Parathyroid adenoma (tissue), 2 donors: ENCODE results near the gene INTU.
A peak's percentile ranks its signal among the peaks of the same experiment; 100 is the strongest.

Source experiments
- H2AFZ ChIP-seq: fragments of 300-600 bp; sonication (generic); one replicate; pipeline ENCODE4 v1.7.0; 2017; ENCODE audit warnings: antibody characterized with exemption, mild to moderate bottlenecking
- H3K27ac ChIP-seq: fragments of 300-600 bp; sonication (generic); one replicate; pipeline ENCODE4 v1.7.0; 2017
- H3K27me3 ChIP-seq: fragments of 300-600 bp; sonication (generic); one replicate; pipeline ENCODE4 v1.7.0; 2017; ENCODE audit warnings: low read length; ENCODE audit not compliant: control insufficient read depth, insufficient read depth
- H3K36me3 ChIP-seq: fragments of 300-600 bp; sonication (generic); one replicate; pipeline ENCODE4 v1.7.0; 2017; ENCODE audit warnings: low read length; ENCODE audit not compliant: control insufficient read depth, insufficient read depth
- H3K4me1 ChIP-seq: fragments of 300-600 bp; sonication (generic); one replicate; pipeline ENCODE4 v1.7.0; 2017; ENCODE audit warnings: control low read depth
- H3K4me2 ChIP-seq: fragments of 300-600 bp; sonication (generic); one replicate; pipeline ENCODE4 v1.7.0; 2017; ENCODE audit warnings: low read length
- H3K4me3 ChIP-seq: fragments of 300-600 bp; sonication (generic); one replicate; pipeline ENCODE4 v1.7.0; 2017; ENCODE audit warnings: low read depth, low read length
- H3K79me2 ChIP-seq: fragments of 300-600 bp; sonication (generic); one replicate; pipeline ENCODE4 v1.7.0; 2017; ENCODE audit warnings: control low read depth
- H3K9ac ChIP-seq: fragments of 300-600 bp; sonication (generic); one replicate; pipeline ENCODE4 v1.7.0; 2017; ENCODE audit warnings: mild to moderate bottlenecking
- H3K9me3 ChIP-seq: fragments of 300-600 bp; sonication (generic); one replicate; pipeline ENCODE4 v1.7.0; 2017; ENCODE audit warnings: low read length; ENCODE audit not compliant: control insufficient read depth
- CTCF ChIP-seq: fragments of 300-600 bp; sonication (generic); IDR thresholded peaks from one replicate; pipeline ENCODE4 v1.7.0; 2017; ENCODE audit warnings: antibody characterized with exemption, mild to moderate bottlenecking
- donor health status: primary hyperparathyroidism.

Gene INTU

GRCh38 chr4:127601029-127601428, 31.7 kb upstream of the INTU start:
- Histone ChIP-seq H3K9me3 (no peaks in the 10 kb centered on the region), H3K4me1 (no peaks in the 10 kb centered on the region), H3K4me2 (no peak overlapping the region), H3K27ac (no peak overlapping the region), H3K79me2 (no peaks in the 10 kb centered on the region), H3K36me3 (no peaks in the 10 kb centered on the region), H3K9ac (no peak overlapping the region), H3K27me3 (no peaks in the 10 kb centered on the region), H3K4me3 (no peak overlapping the region), H2AFZ (no peak overlapping the region)
- no peak for TF ChIP-seq CTCF

GRCh38 chr4:127604949-127605709, 27.6 kb upstream of the INTU start:
- Histone ChIP-seq H3K27me3 (no peaks in the 10 kb centered on the region), H2AFZ (no peak overlapping the region), H3K4me3 (no peak overlapping the region), H3K4me1 (no peaks in the 10 kb centered on the region), H3K9me3 (no peaks in the 10 kb centered on the region), H3K9ac (no peak overlapping the region), H3K36me3 (no peaks in the 10 kb centered on the region), H3K4me2 (no peak overlapping the region), H3K79me2 (no peaks in the 10 kb centered on the region), H3K27ac (no peak overlapping the region)
- TF ChIP-seq CTCF, result peak; percentile 33

GRCh38 chr4:127606823-127607222, 25.9 kb upstream of the INTU start:
- no peak overlapping the region for H3K4me2 ChIP-seq
- H3K9ac ChIP-seq, result no peak overlapping the region
- no peaks in the 10 kb centered on the region for H3K79me2 ChIP-seq
- no peak overlapping the region for H3K27ac ChIP-seq
- no peaks in the 10 kb centered on the region for H3K9me3 ChIP-seq
- H3K4me1 ChIP-seq, result no peaks in the 10 kb centered on the region
- no peak overlapping the region for H2AFZ ChIP-seq
- H3K27me3 ChIP-seq, result no peaks in the 10 kb centered on the region
- H3K36me3 ChIP-seq, result no peaks in the 10 kb centered on the region
- no peak overlapping the region for H3K4me3 ChIP-seq
- TF ChIP-seq CTCF, result no peak

GRCh38 chr4:127609484-127609883, 23.3 kb upstream of the INTU start:
- Histone ChIP-seq H3K27me3 (no peaks in the 10 kb centered on the region), H3K9me3 (no peaks in the 10 kb centered on the region), H3K4me3 (no peak overlapping the region), H3K36me3 (no peaks in the 10 kb centered on the region), H3K4me2 (no peak overlapping the region), H3K27ac (no peak overlapping the region), H3K9ac (no peak overlapping the region), H2AFZ (no peak overlapping the region), H3K79me2 (no peaks in the 10 kb centered on the region), H3K4me1 (no peaks in the 10 kb centered on the region)
- TF ChIP-seq CTCF, result no peak

- Histone ChIP-seq H3K9me3 (no peaks in the 10 kb centered on the region), H3K4me2 (no peak overlapping the region), H3K4me3 (no peak overlapping the region), H3K27ac (no peak overlapping the region), H3K9ac (no peak overlapping the region), H3K79me2 (no peaks in the 10 kb centered on the region), H2AFZ (no peak overlapping the region), H3K27me3 (no peaks in the 10 kb centered on the region), H3K36me3 (no peaks in the 10 kb centered on the region), H3K4me1 (no peaks in the 10 kb centered on the region)
- TF ChIP-seq CTCF, result no peak
Measured at GRCh38 chr4:127610488-127610887, 22.3 kb upstream of the INTU start.
